AG08396 (cell line): ENCODE measurements around the gene ANKRD33B.
"Not testable (repeated sequence)": the region's sequence is repeated elsewhere in the genome, so short reads cannot be mapped to it uniquely, and the experiment has no call there.

ENCODE experiments used
- DNase-seq: peaks from one replicate; pipeline ENCODE4 v3.0.0; 2012; ENCODE audit warnings: low spot score, mixed read lengths

ANKRD33B gene

DNA sequence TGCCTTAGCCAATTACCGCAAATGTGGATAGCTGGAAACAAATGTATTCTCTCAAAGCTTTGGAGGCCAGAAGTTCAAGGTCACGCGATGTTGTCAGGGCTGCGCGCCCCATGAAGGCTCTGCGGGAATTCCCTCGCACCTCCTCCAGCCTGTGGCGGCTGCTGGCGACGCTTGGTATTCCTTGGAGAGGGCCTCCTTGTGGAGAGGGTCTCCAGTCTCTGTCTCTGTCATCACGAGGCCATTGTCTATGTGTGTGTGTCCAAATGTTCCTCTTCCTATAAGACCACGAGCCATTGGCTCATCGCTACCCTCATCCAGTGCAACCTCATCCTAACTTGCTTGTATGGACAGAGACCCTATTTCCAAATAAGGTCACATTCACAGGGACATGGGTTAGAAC, 97.5 kb downstream of the ANKRD33B start:
- DNase-seq, result no peak

DNA sequence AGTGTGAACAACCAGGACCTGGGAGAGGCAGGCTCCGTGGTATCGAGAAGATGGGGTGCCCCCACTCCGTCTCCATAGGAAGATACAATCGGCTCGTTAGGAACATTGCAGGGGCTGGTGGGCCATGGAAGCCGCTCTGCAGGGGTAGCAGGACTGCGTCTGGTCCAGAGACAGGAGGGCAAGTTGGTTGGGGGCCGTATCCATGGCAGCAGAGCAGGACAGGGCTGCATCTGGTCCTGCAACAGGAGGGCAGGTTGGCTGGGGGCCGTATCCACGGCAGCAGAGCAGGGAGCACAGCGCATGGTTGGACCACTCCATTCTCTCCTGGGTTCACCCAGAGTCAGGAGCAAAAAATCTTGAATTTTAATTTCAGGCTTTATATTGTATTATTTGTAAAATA, 98.2 kb downstream of the ANKRD33B start:
- no peak for DNase-seq

GRCh38 chr5:10662661-10663488, 99.0 kb downstream of the ANKRD33B start:
- DNase-seq, result no peak

GRCh38 chr5:10663489-10664179, 99.8 kb downstream of the ANKRD33B start:
- DNase-seq, result peak; percentile 53

GRCh38 chr5:10664180-10664769, 100.4 kb downstream of the ANKRD33B start:
- DNase-seq, result not testable (repeated sequence)

DNA sequence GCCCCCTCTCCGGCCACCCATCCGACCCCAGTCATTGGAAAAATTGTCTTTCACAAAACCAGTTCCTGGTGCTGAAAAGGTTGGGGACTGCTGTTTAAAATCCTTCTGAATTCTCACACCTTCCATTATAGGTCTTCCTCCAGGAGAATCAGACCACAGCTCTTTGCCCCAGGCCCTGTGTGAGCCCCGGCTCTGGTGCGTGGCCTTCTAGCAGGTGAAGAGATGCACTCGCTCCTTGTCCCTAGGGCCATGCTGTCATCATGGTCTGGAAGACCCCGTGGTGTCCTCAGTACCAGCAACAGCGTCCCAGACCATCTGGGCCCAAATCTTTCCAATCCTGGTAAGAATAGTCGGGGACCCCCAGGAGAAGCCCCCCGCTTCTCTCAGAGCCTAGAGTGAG, 101.9 kb downstream of the ANKRD33B start:
- DNase-seq, result no peak

- DNase-seq, result no peak
Measured at GRCh38 chr5:10666531-10667299, 102.8 kb downstream of the ANKRD33B start.

GRCh38 chr5:10667431-10668057, 103.7 kb downstream of the ANKRD33B start:
- no peak for DNase-seq

- DNase-seq, result no peak
Measured at GRCh38 chr5:10668697-10669096, 104.8 kb downstream of the ANKRD33B start.

- DNase-seq, result no peak
Measured at GRCh38 chr5:10669983-10670382, 106.1 kb downstream of the ANKRD33B start.

- DNase-seq, result no peak
Measured at GRCh38 chr5:10671041-10672008, 107.5 kb downstream of the ANKRD33B start.

DNA sequence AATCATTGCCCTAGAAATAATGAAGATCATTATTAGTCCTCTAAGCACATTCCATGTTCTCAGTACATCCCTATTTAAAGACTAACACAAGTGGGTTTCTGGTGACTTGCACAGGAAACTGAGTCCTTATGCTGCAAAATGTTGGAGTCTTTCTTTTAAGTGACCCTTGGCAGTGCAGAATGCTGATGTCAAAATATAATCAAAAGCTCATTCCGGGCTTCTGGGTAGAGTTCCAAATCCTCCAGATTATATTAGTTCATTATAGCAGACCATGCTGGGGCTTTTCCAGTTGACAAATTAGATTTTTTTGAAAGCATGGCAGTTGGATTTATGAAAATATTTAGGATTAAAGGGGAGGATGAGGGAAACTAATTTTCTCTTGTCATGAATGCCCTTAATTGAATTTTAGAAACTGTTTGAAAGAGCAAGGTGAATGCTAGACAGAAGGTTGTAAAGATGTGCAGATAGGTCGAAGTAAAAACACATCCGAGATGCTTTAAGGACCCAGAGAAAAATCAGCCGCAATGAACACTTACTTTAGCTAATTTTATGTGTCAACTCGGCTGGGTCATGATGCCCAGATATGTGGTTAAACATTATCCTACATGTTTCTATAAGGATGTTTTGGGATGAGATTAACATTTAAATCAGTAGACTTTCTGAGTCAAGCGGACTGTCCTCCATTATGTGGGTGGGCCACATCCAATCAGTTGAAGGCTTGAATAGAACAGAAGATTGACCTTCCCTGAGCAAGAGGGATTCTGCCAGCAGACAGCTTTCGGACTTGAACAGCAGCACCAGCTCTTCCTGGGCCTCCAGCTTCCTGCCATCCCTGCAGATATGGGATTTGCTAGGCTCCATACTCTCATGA, 108.5 kb downstream of the ANKRD33B start:
- DNase-seq, result no peak

- DNase-seq, result no peak
Measured at GRCh38 chr5:10673017-10673389, 109.1 kb downstream of the ANKRD33B start.

GRCh38 chr5:10673407-10673806, 109.5 kb downstream of the ANKRD33B start:
- DNase-seq, result no peak

DNA sequence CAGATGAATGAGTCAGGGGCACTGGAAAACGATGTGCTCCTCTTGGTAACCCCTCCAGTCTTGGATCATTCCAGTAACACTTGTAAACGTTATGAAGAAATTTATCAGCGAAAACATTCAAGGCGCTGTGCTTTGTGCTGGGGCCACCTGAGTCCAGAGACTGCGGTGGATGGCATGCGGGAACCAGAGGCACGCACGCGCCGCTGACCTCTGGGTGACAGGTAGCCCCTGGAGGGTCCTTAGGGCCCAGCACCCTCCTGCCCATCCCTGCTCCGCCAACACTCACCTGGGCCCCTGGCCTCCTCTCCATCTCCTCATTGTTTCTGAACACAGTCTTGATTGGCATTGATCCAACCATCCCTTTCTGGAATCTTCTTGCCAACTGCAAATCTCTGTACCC, 110.2 kb downstream of the ANKRD33B start:
- DNase-seq, result no peak

DNA sequence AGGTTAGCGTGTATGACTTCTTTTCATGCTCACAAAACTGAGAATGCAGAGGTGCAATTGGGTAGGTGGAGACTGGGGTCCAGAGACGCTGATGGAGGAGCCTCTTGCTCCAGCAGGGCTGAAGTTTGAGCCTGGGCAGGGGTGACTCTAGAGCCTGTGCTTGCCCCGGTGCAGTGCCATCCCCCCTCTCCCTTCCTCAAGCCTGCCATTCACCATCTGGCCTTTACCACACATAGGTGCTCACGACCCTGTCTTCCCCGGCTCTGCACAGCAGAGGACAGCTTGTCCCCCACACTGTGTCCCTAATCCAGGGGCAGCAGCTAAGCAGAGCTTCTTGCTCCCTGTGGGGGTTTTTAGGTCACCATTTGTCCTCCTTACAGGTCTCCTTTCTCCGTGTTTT, 110.7 kb downstream of the ANKRD33B start:
- no peak for DNase-seq

DNA sequence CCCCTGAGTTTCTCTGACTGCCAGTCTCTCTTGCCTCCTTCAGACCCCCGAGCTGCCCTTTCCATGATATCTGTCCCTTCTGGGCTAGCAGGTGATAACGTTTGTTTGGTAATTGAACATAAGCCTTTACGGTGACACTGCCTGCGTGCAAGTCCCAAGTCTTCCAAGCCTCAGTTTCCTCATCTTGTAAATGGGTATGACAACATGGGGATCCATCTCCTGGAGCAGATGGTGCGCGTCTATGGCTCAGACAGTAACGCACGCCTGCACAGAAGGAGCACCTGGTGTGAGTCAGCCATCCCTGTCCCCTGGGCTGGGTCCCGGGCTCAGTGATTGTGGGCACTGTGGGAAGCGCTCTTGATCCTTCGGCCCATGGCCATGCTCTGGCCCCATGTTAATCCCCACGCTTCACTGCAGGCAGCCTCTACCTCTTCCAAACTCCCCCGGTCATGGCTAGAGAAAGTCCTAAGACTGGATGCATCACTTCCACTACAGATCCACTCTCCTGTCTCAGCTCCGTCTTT, 111.4 kb downstream of the ANKRD33B start:
- DNase-seq, result no peak

DNA sequence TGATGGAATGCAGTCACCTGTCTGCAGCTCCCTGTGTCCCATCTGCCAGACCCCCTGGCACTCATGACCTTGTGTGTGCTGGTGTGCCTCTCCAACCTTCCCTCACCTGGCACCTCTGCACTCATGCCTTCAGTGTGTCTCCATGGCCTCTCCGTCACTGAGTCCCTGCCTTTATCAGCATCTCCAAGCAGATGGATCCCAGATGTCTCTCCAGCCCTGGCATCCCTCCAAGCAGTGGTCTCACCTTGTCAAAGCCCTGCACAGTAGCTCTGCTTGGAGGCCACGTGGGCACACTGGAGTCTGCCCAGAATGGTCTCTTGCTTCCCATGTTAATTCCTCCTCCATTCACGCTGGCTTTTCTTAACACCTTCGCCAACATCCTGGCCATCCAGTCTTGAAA, 112.4 kb downstream of the ANKRD33B start:
- no peak for DNase-seq

DNA sequence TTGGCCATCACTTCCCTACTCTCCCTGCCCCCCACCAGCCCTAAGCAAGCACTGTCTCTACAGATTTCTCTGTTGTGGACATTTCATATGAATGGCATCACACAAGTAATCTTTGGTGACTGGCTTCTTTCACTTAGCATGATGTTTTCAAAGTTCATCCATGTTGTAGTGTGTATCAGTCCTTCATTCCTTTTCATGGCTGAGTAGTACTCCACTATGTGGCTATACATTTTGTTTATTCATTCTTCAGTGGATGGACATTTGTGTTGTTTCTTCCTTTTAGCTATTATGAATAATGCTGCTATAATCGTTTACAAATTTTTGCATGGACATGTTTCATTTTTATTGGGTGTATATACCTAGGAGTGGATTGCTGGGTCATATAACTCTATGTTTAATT, 113.1 kb downstream of the ANKRD33B start:
- DNase-seq, result no peak

DNA sequence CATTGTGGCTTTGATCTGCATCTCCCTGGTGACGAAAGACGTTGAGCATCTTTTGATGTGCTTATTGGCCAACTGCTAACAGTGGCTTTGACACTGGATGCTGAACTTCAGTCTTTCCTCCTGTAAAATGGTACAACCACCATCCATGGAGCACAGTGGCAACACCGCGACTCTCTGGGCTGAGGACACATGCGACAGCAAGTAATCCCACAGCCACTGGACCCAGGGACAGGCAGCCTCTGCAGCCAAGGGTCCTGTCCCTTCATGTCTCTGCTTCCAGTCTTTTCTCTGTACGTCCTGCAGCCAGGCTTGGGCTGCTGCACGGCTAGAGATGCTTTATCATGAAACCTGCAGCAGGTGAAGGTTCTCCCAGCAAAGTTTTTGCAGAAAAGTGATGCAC, 113.7 kb downstream of the ANKRD33B start:
- no peak for DNase-seq
